ENCODE data around the gene RGS7.

- TF ChIP-seq CTCF (IDR thresholded peaks at IDR 0.05; ENCODE audit: insufficient read depth, low read depth, low read length): no peak
- TF ChIP-seq EZH2 (IDR thresholded peaks at IDR 0.05; ENCODE audit: insufficient read depth, low read length): no peak
These were observed 623.0 kb downstream of the RGS7 start for GRCh38 chr1:240734001-240734400.

Measured in astrocyte (in vitro differentiated cells and primary cell).